Activated CD4-positive, alpha-beta memory T cell treated with anti-CD3 and anti-CD28 coated beads, Interleukin-2, amount 10 ng/mL, durations not matched to agents 7 days and 5 days (primary cell): Measurements from ENCODE around the gene CDH23. TPM values are rescaled to one million over a fixed set of nuclear protein-coding genes. Genes with fewer than 3 reads are reported as not detected.

Source experiments
- CTCF ChIA-PET: fragments of 350-600 bp; sonication (Branson Sonifier 250); formaldehyde crosslinking; loops from one replicate; lab custom pipeline; 2021; ENCODE audit warnings: antibody characterized with exemption, inconsistent platforms; lab: Charles Lee
- POLR2A ChIA-PET: fragments of 350-600 bp; sonication (Branson Sonifier 250); formaldehyde crosslinking; loops from one replicate; lab custom pipeline; 2021; ENCODE audit warnings: antibody characterized with exemption; lab: Charles Lee
- DNase-seq: peaks from one replicate; pipeline ENCODE4 v3.0.0-alpha.2; 2020
- H3K27ac Mint-ChIP-seq: one replicate; pipeline ENCODE4 v1.8.0; 2021; ENCODE audit warnings: mild to moderate bottlenecking, mixed read lengths
- H3K27me3 Mint-ChIP-seq: one replicate; pipeline ENCODE4 v1.8.0; 2021; ENCODE audit warnings: mixed read lengths
- H3K36me3 Mint-ChIP-seq: one replicate; pipeline ENCODE4 v1.8.0; 2021; ENCODE audit warnings: low read depth, mixed read lengths
- H3K4me1 Mint-ChIP-seq: one replicate; pipeline ENCODE4 v1.8.0; 2021; ENCODE audit warnings: mixed read lengths
- H3K4me3 Mint-ChIP-seq: one replicate; pipeline ENCODE4 v1.8.0; 2021; ENCODE audit warnings: mild to moderate bottlenecking, mixed read lengths
- H3K9me3 Mint-ChIP-seq: one replicate; pipeline ENCODE4 v1.8.0; 2021; ENCODE audit warnings: mixed read lengths
- total RNA-seq, 2 experiments: library from RNA; stranded (reverse); gene quantifications; one replicate each; pipeline ENCODE4 v1.2.3, GENCODE V29; 2021

The CDH23 gene
- total RNA-seq, 2 experiments from 2014 or later, result 1.3 TPM

- CTCF ChIA-PET, result interaction anchor here (1.0 to 2.3 kb wide), 2 partner anchors 14 to 71 kb away, joined by 3 to 8 read pairs; no protein-coding TSS in a partner anchor
- no peak for DNase-seq
- Mint-ChIP-seq H3K9me3 (no peaks in the 10 kb centered on the region), H3K4me3 (no peak overlapping the region), H3K27me3 (no peaks in the 10 kb centered on the region), H3K36me3 (peaks cover 57% of the 10 kb centered on the region), H3K27ac (no peak overlapping the region), H3K4me1 (peaks cover 16% of the 10 kb centered on the region)
- POLR2A ChIA-PET, result no interaction called here
Measured at GRCh38 chr10:71825217-71825616, 428.5 kb downstream of the CDH23 start.

DNA sequence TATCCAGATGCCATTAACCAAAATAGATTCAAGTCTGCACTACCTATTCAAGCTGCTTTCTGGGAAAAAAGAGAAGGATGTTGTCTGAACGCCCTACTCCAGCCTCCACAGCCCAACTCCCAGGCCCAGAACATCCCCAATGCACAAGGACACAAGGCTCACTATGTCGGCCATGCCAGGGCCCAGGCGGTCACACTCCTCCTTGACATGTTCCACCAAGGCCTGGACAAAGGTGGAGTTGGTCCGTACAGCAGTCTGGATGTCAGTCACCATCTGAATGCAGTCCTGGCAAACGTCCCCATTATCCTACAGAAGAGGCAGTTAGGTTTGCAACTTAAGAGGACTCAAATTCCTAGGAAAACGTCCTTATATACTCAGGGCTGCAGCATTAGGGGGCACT, 431.1 kb downstream of the CDH23 start:
- POLR2A ChIA-PET, result no interaction called here
- H3K9me3 Mint-ChIP-seq, result no peaks in the 10 kb centered on the region
- CTCF ChIA-PET, result interaction anchor here (0.9 kb wide), 1 partner anchor 69 kb away, joined by 3 read pairs; no protein-coding TSS in a partner anchor
- H3K27ac Mint-ChIP-seq, result no peak overlapping the region
- peaks cover 56% of the 10 kb centered on the region for H3K36me3 Mint-ChIP-seq
- peaks cover 4% of the 10 kb centered on the region for H3K4me1 Mint-ChIP-seq
- H3K4me3 Mint-ChIP-seq, result no peak overlapping the region
- no peaks in the 10 kb centered on the region for H3K27me3 Mint-ChIP-seq
- no peak for DNase-seq

DNA sequence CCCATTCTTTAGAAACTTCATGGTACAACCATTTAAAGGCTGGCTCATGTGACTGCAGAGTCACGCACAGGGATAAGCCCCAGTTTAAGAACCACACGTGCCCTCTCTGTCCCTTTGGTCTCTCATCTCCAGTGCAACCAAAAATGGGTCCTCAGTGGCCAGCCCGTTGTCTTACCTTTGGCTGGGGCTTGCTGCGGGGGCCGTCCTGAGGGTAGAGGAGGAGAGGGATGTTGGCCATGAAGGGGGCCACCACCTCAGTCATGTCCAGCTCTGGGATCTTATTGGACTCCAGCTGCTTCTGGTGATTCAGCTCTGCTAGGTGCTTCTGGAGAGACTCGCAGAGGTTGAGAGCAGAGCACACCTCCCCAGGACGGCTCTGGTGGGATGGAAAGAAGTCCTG, 432.0 kb downstream of the CDH23 start:
- no peak overlapping the region for H3K27ac Mint-ChIP-seq
- H3K4me1 Mint-ChIP-seq, result peaks cover 8% of the 10 kb centered on the region
- no peaks in the 10 kb centered on the region for H3K9me3 Mint-ChIP-seq
- no peak for DNase-seq
- peaks cover 52% of the 10 kb centered on the region for H3K36me3 Mint-ChIP-seq
- CTCF ChIA-PET, result no interaction called here
- H3K4me3 Mint-ChIP-seq, result no peak overlapping the region
- no peaks in the 10 kb centered on the region for H3K27me3 Mint-ChIP-seq
- POLR2A ChIA-PET, result no interaction called here

GRCh38 chr10:71829171-71829570, 432.5 kb downstream of the CDH23 start:
- CTCF ChIA-PET, result interaction anchor here (1.6 kb wide), 1 partner anchor 67 kb away, joined by 4 read pairs; no protein-coding TSS in a partner anchor
- H3K9me3 Mint-ChIP-seq, result no peaks in the 10 kb centered on the region
- no peak for DNase-seq
- peaks cover 9% of the 10 kb centered on the region for H3K4me1 Mint-ChIP-seq
- POLR2A ChIA-PET, result no interaction called here
- H3K36me3 Mint-ChIP-seq, result peaks cover 51% of the 10 kb centered on the region
- H3K4me3 Mint-ChIP-seq, result no peak overlapping the region
- H3K27ac Mint-ChIP-seq, result peak overlapping the region; percentile 8
- H3K27me3 Mint-ChIP-seq, result no peaks in the 10 kb centered on the region

- Mint-ChIP-seq H3K27me3 (no peaks in the 10 kb centered on the region), H3K4me3 (no peak overlapping the region), H3K4me1 (peaks cover 9% of the 10 kb centered on the region), H3K9me3 (no peaks in the 10 kb centered on the region), H3K36me3 (peaks cover 51% of the 10 kb centered on the region), H3K27ac (no peak overlapping the region)
- no peak for DNase-seq
- ChIA-PET POLR2A (no interaction called here), CTCF (interaction anchor here (1.6 kb wide), 1 partner anchor 66 kb away, joined by 4 read pairs; no protein-coding TSS in a partner anchor)
Measured at GRCh38 chr10:71829896-71830295, 433.2 kb downstream of the CDH23 start.

DNA sequence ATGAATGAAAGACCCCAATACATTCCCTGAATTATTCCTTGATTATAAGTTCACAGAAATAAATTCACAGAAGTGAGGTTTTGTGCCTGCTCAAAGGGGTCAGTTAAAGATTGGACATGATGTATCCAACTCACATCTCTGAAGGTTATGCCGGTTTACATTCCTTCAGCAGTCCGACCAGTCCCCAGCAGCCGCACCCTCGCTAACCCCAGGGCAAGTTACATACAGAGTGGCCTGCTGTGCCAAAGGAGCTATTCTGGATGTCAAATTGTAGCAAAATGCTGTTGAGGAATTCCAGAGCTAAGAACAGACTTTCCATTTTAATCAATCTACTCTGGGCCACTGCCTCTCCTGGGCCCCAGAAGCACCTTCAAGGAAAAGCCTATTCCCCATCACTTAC, 434.0 kb downstream of the CDH23 start:
- CTCF ChIA-PET, result interaction anchor here (1.6 kb wide), 1 partner anchor 65 kb away, joined by 4 read pairs; no protein-coding TSS in a partner anchor

GRCh38 chr10:71831646-71832552, 435.2 kb downstream of the CDH23 start:
- no peaks in the 10 kb centered on the region for H3K9me3 Mint-ChIP-seq
- H3K36me3 Mint-ChIP-seq, result peaks cover 37% of the 10 kb centered on the region
- no peak overlapping the region for H3K27ac Mint-ChIP-seq
- ChIA-PET CTCF (interaction anchor here (0.7 kb wide), 1 partner anchor 127 kb away, joined by 3 read pairs; no protein-coding TSS in a partner anchor), POLR2A (no interaction called here)
- H3K27me3 Mint-ChIP-seq, result no peaks in the 10 kb centered on the region
- no peak for DNase-seq
- H3K4me1 Mint-ChIP-seq, result peaks cover 12% of the 10 kb centered on the region
- no peak overlapping the region for H3K4me3 Mint-ChIP-seq

More for the DNA sequence above, 434.0 kb downstream of the CDH23 start:
- Mint-ChIP-seq H3K36me3 (peaks cover 47% of the 10 kb centered on the region), H3K4me3 (no peak overlapping the region), H3K27ac (no peak overlapping the region), H3K27me3 (no peaks in the 10 kb centered on the region), H3K9me3 (no peaks in the 10 kb centered on the region), H3K4me1 (peaks cover 9% of the 10 kb centered on the region)
- no peak for DNase-seq
- POLR2A ChIA-PET, result no interaction called here

GRCh38 chr10:71832967-71833366, 436.2 kb downstream of the CDH23 start:
- Mint-ChIP-seq H3K4me1 (peaks cover 15% of the 10 kb centered on the region), H3K9me3 (no peaks in the 10 kb centered on the region), H3K4me3 (no peak overlapping the region), H3K27me3 (no peaks in the 10 kb centered on the region), H3K36me3 (peaks cover 34% of the 10 kb centered on the region), H3K27ac (no peak overlapping the region)
- POLR2A ChIA-PET, result no interaction called here
- no peak for DNase-seq
- CTCF ChIA-PET, result interaction anchor here (0.7 kb wide), 1 partner anchor 128 kb away, joined by 3 read pairs; no protein-coding TSS in a partner anchor

DNA sequence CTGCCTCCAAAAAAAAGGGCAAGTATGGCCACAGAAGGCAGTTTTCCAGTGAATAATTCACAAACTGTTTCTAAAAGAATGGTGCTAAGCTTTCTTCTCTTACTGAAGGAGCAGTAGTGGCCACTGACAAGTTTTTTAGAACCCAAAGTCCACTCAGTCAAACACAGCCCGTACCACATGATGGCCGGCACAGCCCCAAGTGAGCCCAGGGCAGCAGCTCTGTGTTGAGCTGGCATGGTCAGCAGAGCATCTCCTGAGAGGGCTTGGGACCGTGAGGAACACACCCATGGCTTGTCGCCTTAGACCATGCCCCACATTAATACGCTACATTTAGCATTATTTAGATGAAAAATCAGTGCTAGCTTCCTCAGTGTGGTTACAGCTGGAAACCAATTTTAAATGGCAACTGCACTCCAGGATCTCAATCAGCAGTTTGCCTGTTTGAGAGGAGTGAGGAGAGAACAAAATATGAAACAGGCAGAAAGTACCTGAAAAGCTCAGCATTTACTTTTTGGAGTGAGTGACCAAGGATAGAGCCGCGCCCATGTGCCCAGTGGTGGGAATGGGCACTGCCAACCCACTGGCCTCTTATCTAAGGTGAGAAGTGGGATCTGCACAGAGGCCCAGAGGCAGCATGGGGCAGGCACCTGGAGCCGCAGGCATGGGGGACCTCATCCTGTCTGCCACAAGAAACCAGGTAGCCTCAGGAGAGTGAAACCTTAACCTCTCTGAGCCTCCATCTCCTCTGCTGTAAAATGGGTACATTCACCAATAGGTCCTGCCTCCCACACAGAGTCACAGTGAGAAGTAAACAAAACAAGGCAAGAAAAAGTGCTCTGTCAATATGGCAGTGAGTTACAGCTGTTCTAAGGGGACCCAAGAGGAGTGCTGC, 437.0 kb downstream of the CDH23 start:
- ChIA-PET POLR2A (interaction anchor here (0.9 kb wide), 1 partner anchor 39 kb away, joined by 3 read pairs; no protein-coding TSS in a partner anchor), CTCF (no interaction called here)
- Mint-ChIP-seq H3K27ac (no peak overlapping the region), H3K4me1 (peaks cover 19% of the 10 kb centered on the region), H3K27me3 (no peaks in the 10 kb centered on the region), H3K4me3 (no peak overlapping the region), H3K36me3 (peaks cover 30% of the 10 kb centered on the region), H3K9me3 (no peaks in the 10 kb centered on the region)
- DNase-seq, result no peak

DNA sequence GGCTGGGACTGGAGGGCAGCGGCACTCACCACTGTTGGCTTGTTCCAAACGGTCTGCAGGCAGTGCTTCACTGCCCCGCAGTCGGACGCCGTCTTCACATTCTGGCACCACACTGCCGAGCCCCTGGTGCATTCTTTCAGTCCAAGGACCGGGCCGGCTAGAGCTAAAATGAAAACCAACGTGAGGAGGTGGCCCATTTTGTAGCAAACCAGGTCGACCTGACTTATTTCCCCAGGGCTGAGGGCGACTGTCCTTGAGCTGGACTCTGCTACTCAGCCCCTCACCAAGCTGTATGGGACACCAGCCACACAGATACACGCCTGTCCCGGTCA, 437.6 kb downstream of the CDH23 start:
- POLR2A ChIA-PET, result interaction anchor here (0.9 kb wide), 1 partner anchor 38 kb away, joined by 3 read pairs; no protein-coding TSS in a partner anchor
- no peak for DNase-seq
- no peak overlapping the region for H3K4me3 Mint-ChIP-seq
- no peak overlapping the region for H3K27ac Mint-ChIP-seq
- H3K36me3 Mint-ChIP-seq, result peaks cover 24% of the 10 kb centered on the region
- H3K27me3 Mint-ChIP-seq, result no peaks in the 10 kb centered on the region
- CTCF ChIA-PET, result interaction anchor here (1.9 kb wide), 1 partner anchor 23 kb away, joined by 4 read pairs; no protein-coding TSS in a partner anchor
- H3K9me3 Mint-ChIP-seq, result no peaks in the 10 kb centered on the region
- peaks cover 22% of the 10 kb centered on the region for H3K4me1 Mint-ChIP-seq

GRCh38 chr10:71835671-71836595, 439.2 kb downstream of the CDH23 start:
- Mint-ChIP-seq H3K4me1 (peaks cover 22% of the 10 kb centered on the region), H3K36me3 (peaks cover 11% of the 10 kb centered on the region), H3K4me3 (no peak overlapping the region), H3K27ac (no peak overlapping the region), H3K27me3 (no peaks in the 10 kb centered on the region), H3K9me3 (no peaks in the 10 kb centered on the region)
- DNase-seq, result no peak
- CTCF ChIA-PET, result interaction anchor here (1.7 to 1.9 kb wide), 2 partner anchors 25 to 60 kb away, joined by 4 to 6 read pairs; no protein-coding TSS in a partner anchor
- POLR2A ChIA-PET, result no interaction called here

DNA sequence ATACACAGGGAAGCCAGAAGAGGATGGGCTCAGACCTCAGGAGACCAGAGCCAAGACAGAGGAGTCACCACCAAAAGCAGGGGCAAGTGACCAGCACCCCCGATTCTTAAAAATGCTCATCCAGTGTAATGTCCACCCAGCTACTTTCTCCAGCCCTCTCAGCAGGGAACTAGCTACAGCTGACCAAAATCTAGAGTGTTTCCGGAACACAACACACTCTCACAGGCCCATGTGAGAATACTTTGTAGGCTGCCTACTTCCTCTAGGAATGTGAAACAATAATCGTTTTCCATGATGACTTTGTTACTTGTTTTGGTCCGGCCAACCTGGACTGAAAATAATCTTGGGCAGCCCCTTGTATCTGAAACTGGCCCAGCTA, 439.9 kb downstream of the CDH23 start:
- H3K27ac Mint-ChIP-seq, result no peak overlapping the region
- no peaks in the 10 kb centered on the region for H3K27me3 Mint-ChIP-seq
- no peaks in the 10 kb centered on the region for H3K9me3 Mint-ChIP-seq
- H3K4me1 Mint-ChIP-seq, result peaks cover 22% of the 10 kb centered on the region
- H3K36me3 Mint-ChIP-seq, result peaks cover 5% of the 10 kb centered on the region
- DNase-seq, result no peak
- ChIA-PET POLR2A (interaction anchor here (1.6 kb wide), 1 partner anchor 22 kb away, joined by 3 read pairs; no protein-coding TSS in a partner anchor), CTCF (interaction anchor here (0.9 to 1.4 kb wide), 2 partner anchors 14 to 47 kb away, joined by 3 to 5 read pairs; no protein-coding TSS in a partner anchor)
- no peak overlapping the region for H3K4me3 Mint-ChIP-seq
